ENCODE results near the gene ZSCAN16. TPM values are rescaled to one million over a fixed set of nuclear protein-coding genes. Genes with fewer than 3 reads are reported as not detected.
"Not testable (repeated sequence)": the region's sequence is repeated elsewhere in the genome, so short reads cannot be mapped to it uniquely, and the experiment has no call there.

The ZSCAN16 gene
- total RNA-seq (2022) (5.8 and 6.7 TPM in 2 replicates), Bru-seq, nascent RNA (percentile 75 among the genes with signal in this experiment), BruChase-seq, experiment 1, labeled RNA remaining after a 2-hour chase (percentile 70 among the genes with signal in this experiment), BruChase-seq, experiment 2, labeled RNA remaining after a 6-hour chase (percentile 52 among the genes with signal in this experiment)
- long read RNA-seq, partial matches to known transcripts: 1 of 10 reads
- long read RNA-seq, other reads (novel, unspliced or antisense): 5 of 10 reads

GRCh38 chr6:28124350-28124970 is at the start of gene ZSCAN16:
Gene ZSCAN16, plus strand, starts transcription at chr6:28124609. Its CDS starts 835 bp downstream, at chr6:28125444.
- Histone ChIP-seq H3K4me3 (ENCODE audit: low read depth, low read length) (peak within 1 kb of the TSS; percentile 78), H3K9me3 (no peaks in the 10 kb centered on the region), H3K4me1 (no peaks in the 10 kb centered on the region), H3K27me3 (replicated peaks; ENCODE audit: control insufficient read depth, insufficient read depth, low read length) (no peaks in the 10 kb centered on the region), H3K36me3 (ENCODE audit: control insufficient read depth, insufficient read depth, low read length) (no peaks in the 10 kb centered on the region)
- intact Hi-C loops (cut with micrococcal nuclease; ENCODE audit: unreplicated experiment): loop anchor here (1.0 kb wide), 3 partner anchors 12 to 259 kb away; partner anchors contain the start of gene ZKSCAN8
- peaks cover 16% of the 10 kb centered on the region for H3K4me1 Mint-ChIP-seq (ENCODE audit: low read depth, unreplicated experiment)
- no TSS peak for BruUV-seq (replicated peaks)
- CTCF ChIA-PET: interaction anchor here (0.6 to 1.0 kb wide), 3 partner anchors 9 to 259 kb away, joined by 3 to 6 read pairs (median 4); no protein-coding TSS in a partner anchor
- POLR2A ChIA-PET: interaction anchor here (0.6 to 1.4 kb wide), 3 partner anchors 12 to 17 kb away, joined by 3 to 8 read pairs (median 6); partner anchors contain the start of gene ZKSCAN8
- H3K9me3 Mint-ChIP-seq (ENCODE audit: unreplicated experiment): no peaks in the 10 kb centered on the region
- H3K27ac Mint-ChIP-seq (ENCODE audit: unreplicated experiment): peak within 1 kb of the TSS; percentile 83
- peak within 1 kb of the TSS; percentile 92 for H3K4me3 Mint-ChIP-seq (ENCODE audit: unreplicated experiment)
- peaks cover 5% of the 10 kb centered on the region for H3K36me3 Mint-ChIP-seq (ENCODE audit: insufficient read depth, unreplicated experiment)
- peak; percentile 84 to 86 for DNase-seq
- H3K27me3 Mint-ChIP-seq (ENCODE audit: insufficient read depth, unreplicated experiment): no peaks in the 10 kb centered on the region
- no peak for TF ChIP-seq CTCF (IDR thresholded peaks at IDR 0.05; ENCODE audit: insufficient read depth in 1 of 2, low read depth in 1 of 2, low read length in 1 of 2, severe bottlenecking in 1 of 2, unreplicated experiment in 1 of 2)

GRCh38 chr6:28078050-28078449 is 46.4 kb upstream of the ZSCAN16 start:
- POLR2A ChIA-PET: interaction anchor here (0.6 kb wide), 1 partner anchor 268 kb away, joined by 3 read pairs; a partner anchor contains a TSS
- H3K36me3 ChIP-seq (ENCODE audit: control insufficient read depth, insufficient read depth, low read length): no peaks in the 10 kb centered on the region
- CTCF ChIA-PET: no interaction called here
- intact Hi-C loops (cut with micrococcal nuclease; ENCODE audit: unreplicated experiment): no loop called here
- Mint-ChIP-seq H3K4me1 (ENCODE audit: low read depth, unreplicated experiment) (peaks cover 16% of the 10 kb centered on the region), H3K27ac (ENCODE audit: unreplicated experiment) (no peak overlapping the region), H3K9me3 (ENCODE audit: unreplicated experiment) (peaks cover 9% of the 10 kb centered on the region), H3K4me3 (ENCODE audit: unreplicated experiment) (no peak overlapping the region), H3K36me3 (ENCODE audit: insufficient read depth, unreplicated experiment) (peaks cover 26% of the 10 kb centered on the region), H3K27me3 (ENCODE audit: insufficient read depth, unreplicated experiment) (no peaks in the 10 kb centered on the region)
- no peaks in the 10 kb centered on the region for H3K9me3 ChIP-seq
- no peaks in the 10 kb centered on the region for H3K27me3 ChIP-seq (replicated peaks; ENCODE audit: control insufficient read depth, insufficient read depth, low read length)
- peaks cover 3% of the 10 kb centered on the region; the same call in 1 of the 2 replicates for H3K4me1 ChIP-seq
- TF ChIP-seq CTCF (IDR thresholded peaks at IDR 0.05; ENCODE audit: insufficient read depth in 1 of 2, low read depth in 1 of 2, low read length in 1 of 2, severe bottlenecking in 1 of 2, unreplicated experiment in 1 of 2): no peak
- DNase-seq: no peak
- H3K4me3 ChIP-seq (ENCODE audit: low read depth, low read length): no peak overlapping the region
- BruUV-seq (replicated peaks): no TSS peak

GRCh38 chr6:28078836-28079235 is 45.6 kb upstream of the ZSCAN16 start:
- CTCF ChIA-PET: no interaction called here
- peaks cover 17% of the 10 kb centered on the region for H3K9me3 Mint-ChIP-seq (ENCODE audit: unreplicated experiment)
- Histone ChIP-seq H3K4me1 (peaks cover 3% of the 10 kb centered on the region; the same call in 1 of the 2 replicates), H3K36me3 (ENCODE audit: control insufficient read depth, insufficient read depth, low read length) (no peaks in the 10 kb centered on the region), H3K4me3 (ENCODE audit: low read depth, low read length) (no peak overlapping the region), H3K9me3 (no peaks in the 10 kb centered on the region), H3K27me3 (replicated peaks; ENCODE audit: control insufficient read depth, insufficient read depth, low read length) (no peaks in the 10 kb centered on the region)
- BruUV-seq (replicated peaks): no TSS peak
- H3K27me3 Mint-ChIP-seq (ENCODE audit: insufficient read depth, unreplicated experiment): no peaks in the 10 kb centered on the region
- POLR2A ChIA-PET: no interaction called here
- H3K27ac Mint-ChIP-seq (ENCODE audit: unreplicated experiment): no peak overlapping the region
- peaks cover 34% of the 10 kb centered on the region for H3K36me3 Mint-ChIP-seq (ENCODE audit: insufficient read depth, unreplicated experiment)
- DNase-seq: no peak
- intact Hi-C loops (cut with micrococcal nuclease; ENCODE audit: unreplicated experiment): no loop called here
- H3K4me1 Mint-ChIP-seq (ENCODE audit: low read depth, unreplicated experiment): peaks cover 16% of the 10 kb centered on the region
- no peak for TF ChIP-seq CTCF (IDR thresholded peaks at IDR 0.05; ENCODE audit: insufficient read depth in 1 of 2, low read depth in 1 of 2, low read length in 1 of 2, severe bottlenecking in 1 of 2, unreplicated experiment in 1 of 2)
- no peak overlapping the region for H3K4me3 Mint-ChIP-seq (ENCODE audit: unreplicated experiment)

GRCh38 chr6:28080381-28080630 is 44.1 kb upstream of the ZSCAN16 start, which contains the start of gene ZNF165:
Gene ZNF165, plus strand, starts transcription at chr6:28080568. Its CDS starts 4,913 bp downstream, at chr6:28085481.
- not testable (repeated sequence) for H3K27me3 ChIP-seq (replicated peaks; ENCODE audit: control insufficient read depth, insufficient read depth, low read length); DNase-seq; H3K27me3 Mint-ChIP-seq (ENCODE audit: insufficient read depth, unreplicated experiment); H3K9me3 ChIP-seq; H3K4me1 ChIP-seq; H3K36me3 ChIP-seq (ENCODE audit: control insufficient read depth, insufficient read depth, low read length)
- Mint-ChIP-seq H3K4me3 (ENCODE audit: unreplicated experiment) (peak within 1 kb of the TSS; percentile 74), H3K27ac (ENCODE audit: unreplicated experiment) (peak within 1 kb of the TSS; percentile 92), H3K9me3 (ENCODE audit: unreplicated experiment) (peaks cover 18% of the 10 kb centered on the region), H3K36me3 (ENCODE audit: insufficient read depth, unreplicated experiment) (peaks cover 38% of the 10 kb centered on the region), H3K4me1 (ENCODE audit: low read depth, unreplicated experiment) (peaks cover 16% of the 10 kb centered on the region)
- CTCF ChIA-PET: interaction anchor here (0.6 kb wide), 2 partner anchors 172 to 783 kb away, joined by 4 to 5 read pairs; partner anchors contain the start of gene ZKSCAN4
- TSS peak; percentile 63 for BruUV-seq (replicated peaks)
- POLR2A ChIA-PET: interaction anchor here (0.6 to 0.7 kb wide), 4 partner anchors 15 to 831 kb away, joined by 3 to 10 read pairs (median 4); partner anchors contain the start of gene ZKSCAN8
- H3K4me3 ChIP-seq (ENCODE audit: low read depth, low read length): peak within 1 kb of the TSS; percentile 58
- intact Hi-C loops (cut with micrococcal nuclease; ENCODE audit: unreplicated experiment): loop anchor here (1.0 to 2.0 kb wide), 2 partner anchors 56 to 178 kb away; no protein-coding TSS in a partner anchor
